ENCODE results near the gene MPPED2. TPM values are rescaled to one million over a fixed set of nuclear protein-coding genes. Genes with fewer than 3 reads are reported as not detected.

MPPED2 gene
- total and polyA plus RNA-seq, 7 donors, result 0.80 to 19.1 (median 6.8) TPM; not detected in 2

GRCh38 chr11:30387891-30388861 lies 198.0 kb downstream of the MPPED2 start:
- intact Hi-C loops (cut with DNase I), result no loop called here
- H3K27ac ChIP-seq, result no peak overlapping the region
- H3K4me3 ChIP-seq, result no peak overlapping the region
- no peaks in the 10 kb centered on the region for H3K36me3 ChIP-seq
- no peak for DNase-seq
- TF ChIP-seq CTCF (IDR thresholded peaks at IDR 0.05), result no peak
- TF ChIP-seq EP300 (IDR thresholded peaks at IDR 0.05), result no peak
- TF ChIP-seq POLR2AphosphoS5 (IDR thresholded peaks at IDR 0.05), result no peak
- no peak for TF ChIP-seq POLR2A (IDR thresholded peaks at IDR 0.05)
- no peaks in the 10 kb centered on the region for H3K27me3 ChIP-seq
- H3K4me1 ChIP-seq, result peaks cover 0 to 12% (median 4%) of the 10 kb centered on the region in 4 donors
- H3K9me3 ChIP-seq, result no peaks in the 10 kb centered on the region
- WGBS, 2 donors, result 91 to 94% methylated on average over 19 of the region's 19 CpGs

- Histone ChIP-seq H3K9me3 (no peaks in the 10 kb centered on the region), H3K36me3 (no peaks in the 10 kb centered on the region), H3K4me3 (no peak overlapping the region), H3K27me3 (no peaks in the 10 kb centered on the region), H3K4me1 (no peaks in the 10 kb centered on the region), H3K27ac (no peak overlapping the region)
- no peak for TF ChIP-seq POLR2AphosphoS5 (IDR thresholded peaks at IDR 0.05)
- TF ChIP-seq CTCF (IDR thresholded peaks at IDR 0.05), result no peak
- no peak for TF ChIP-seq EP300 (IDR thresholded peaks at IDR 0.05)
- TF ChIP-seq POLR2A (IDR thresholded peaks at IDR 0.05), result no peak
- intact Hi-C loops (cut with DNase I), result no loop called here
- DNase-seq, result no peak
- 82 to 88% methylated on average over 2 of the region's 2 CpGs for WGBS, 2 donors
Measured at GRCh38 chr11:30381879-30382278, 204.3 kb downstream of the MPPED2 start.

- H3K36me3 ChIP-seq, result no peaks in the 10 kb centered on the region
- H3K9me3 ChIP-seq, result no peaks in the 10 kb centered on the region
- no peak for TF ChIP-seq POLR2A (IDR thresholded peaks at IDR 0.05)
- no peak for TF ChIP-seq EP300 (IDR thresholded peaks at IDR 0.05)
- no peak for TF ChIP-seq POLR2AphosphoS5 (IDR thresholded peaks at IDR 0.05)
- no peak for TF ChIP-seq CTCF (IDR thresholded peaks at IDR 0.05)
- H3K4me1 ChIP-seq, result no peaks in the 10 kb centered on the region
- intact Hi-C loops (cut with DNase I), result no loop called here
- DNase-seq, result no peak
- no peaks in the 10 kb centered on the region for H3K27me3 ChIP-seq
- no peak overlapping the region for H3K4me3 ChIP-seq
- H3K27ac ChIP-seq, result no peak overlapping the region
Measured at GRCh38 chr11:30380846-30381245, 205.3 kb downstream of the MPPED2 start.

- no peak for DNase-seq
- no peaks in the 10 kb centered on the region for H3K27me3 ChIP-seq
- H3K9me3 ChIP-seq, result no peaks in the 10 kb centered on the region
- intact Hi-C loops (cut with DNase I), result no loop called here
- 84 to 89% methylated on average over 2 of the region's 2 CpGs for WGBS, 2 donors
- no peaks in the 10 kb centered on the region for H3K4me1 ChIP-seq
- H3K36me3 ChIP-seq, result no peaks in the 10 kb centered on the region
- no peak overlapping the region for H3K4me3 ChIP-seq
- no peak overlapping the region for H3K27ac ChIP-seq
- no peak for TF ChIP-seq POLR2A (IDR thresholded peaks at IDR 0.05)
- no peak for TF ChIP-seq CTCF (IDR thresholded peaks at IDR 0.05)
- TF ChIP-seq POLR2AphosphoS5 (IDR thresholded peaks at IDR 0.05), result no peak
- no peak for TF ChIP-seq EP300 (IDR thresholded peaks at IDR 0.05)
Measured at GRCh38 chr11:30377347-30377746, 208.8 kb downstream of the MPPED2 start.
